Choroid plexus epithelial cell (primary cell): ENCODE measurements around the gene SPCS2.
"Not testable (repeated sequence)": the region's sequence is repeated elsewhere in the genome, so short reads cannot be mapped to it uniquely, and the experiment has no call there.

Experiments
- DNase-seq: peaks from one replicate; pipeline ENCODE4 v3.0.0-alpha.2; 2010; ENCODE audit warnings: low read depth
- H3K4me3 ChIP-seq: 2 replicates; pipeline ENCODE4 v1.5.1; 2011; ENCODE audit warnings: low read depth, mild to moderate bottlenecking, control low read depth, low read length, moderate library complexity
- CTCF ChIP-seq: conservative IDR thresholded peaks from 2 replicates; pipeline ENCODE4 v1.5.1; 2011; ENCODE audit warnings: low read depth, mild to moderate bottlenecking, control low read depth, inconsistent platforms, low read length, moderate library complexity

Gene SPCS2

GRCh38 chr11:75011872-75012271, 62.8 kb downstream of the SPCS2 start:
- H3K4me3 ChIP-seq: no peak overlapping the region
- no peak for DNase-seq
- no peak for TF ChIP-seq CTCF

GRCh38 chr11:75013051-75013450, 64.0 kb downstream of the SPCS2 start:
- DNase-seq: no peak
- TF ChIP-seq CTCF: no peak
- no peak overlapping the region for H3K4me3 ChIP-seq

- TF ChIP-seq CTCF: peak; percentile 34
- DNase-seq: peak; percentile 82
- H3K4me3 ChIP-seq: no peak overlapping the region
Observed at GRCh38 chr11:75014129-75014528, 65.1 kb downstream of the SPCS2 start.

- H3K4me3 ChIP-seq, DNase-seq: not testable (repeated sequence)
Observed at GRCh38 chr11:75019200-75019599, 70.1 kb downstream of the SPCS2 start.

- not testable (repeated sequence) for H3K4me3 ChIP-seq, DNase-seq
Observed at GRCh38 chr11:75020328-75020727, 71.3 kb downstream of the SPCS2 start.

GRCh38 chr11:75022296-75022695, 73.2 kb downstream of the SPCS2 start:
- TF ChIP-seq CTCF: no peak
- no peak overlapping the region for H3K4me3 ChIP-seq
- no peak for DNase-seq

GRCh38 chr11:75022759-75023396, 73.8 kb downstream of the SPCS2 start:
- peak; percentile 99 for TF ChIP-seq CTCF
- peak; percentile 93 for DNase-seq
- no peak overlapping the region for H3K4me3 ChIP-seq

GRCh38 chr11:75023446-75024067, 74.5 kb downstream of the SPCS2 start:
- DNase-seq: no peak
- H3K4me3 ChIP-seq: no peak overlapping the region
- no peak for TF ChIP-seq CTCF
